Stimulated activated effector memory CD8-positive, alpha-beta T cell treated with anti-CD3 and anti-CD28 coated beads, Interleukin-12 subunit alpha, Interleukin-12 subunit beta, amount 100 ng/mL, for 72 hours (primary cell): Measurements from ENCODE around the gene TCTN1.
A peak's percentile ranks its signal among the peaks of the same experiment; 100 is the strongest.
"Not testable (repeated sequence)": the region's sequence is repeated elsewhere in the genome, so short reads cannot be mapped to it uniquely, and the experiment has no call there.

ENCODE experiments used
- ATAC-seq: fragments of 150-1000 bp; cut with Tn5 transposase; 2 replicates; pipeline ENCODE4 v1.10.0; 2021
- DNase-seq, 2 donors: peaks; one replicate each; pipeline ENCODE4 v3.0.0; 2021 to 2022; ENCODE audit warnings: low spot score in 2 of 2
- H3K27ac Mint-ChIP-seq: one replicate; pipeline ENCODE4 v1.8.0; 2022; ENCODE audit warnings: mild to moderate bottlenecking, mixed read lengths
- H3K36me3 Mint-ChIP-seq: one replicate; pipeline ENCODE4 v1.8.0; 2022; ENCODE audit warnings: mild to moderate bottlenecking, mixed read lengths
- H3K4me1 Mint-ChIP-seq: one replicate; pipeline ENCODE4 v1.8.0; 2022; ENCODE audit warnings: mixed read lengths
- H3K4me3 Mint-ChIP-seq: one replicate; pipeline ENCODE4 v1.8.0; 2022; ENCODE audit warnings: mild to moderate bottlenecking, mixed read lengths
- H3K9me3 Mint-ChIP-seq: one replicate; pipeline ENCODE4 v1.8.0; 2022; ENCODE audit warnings: mixed read lengths

TCTN1 gene

DNA sequence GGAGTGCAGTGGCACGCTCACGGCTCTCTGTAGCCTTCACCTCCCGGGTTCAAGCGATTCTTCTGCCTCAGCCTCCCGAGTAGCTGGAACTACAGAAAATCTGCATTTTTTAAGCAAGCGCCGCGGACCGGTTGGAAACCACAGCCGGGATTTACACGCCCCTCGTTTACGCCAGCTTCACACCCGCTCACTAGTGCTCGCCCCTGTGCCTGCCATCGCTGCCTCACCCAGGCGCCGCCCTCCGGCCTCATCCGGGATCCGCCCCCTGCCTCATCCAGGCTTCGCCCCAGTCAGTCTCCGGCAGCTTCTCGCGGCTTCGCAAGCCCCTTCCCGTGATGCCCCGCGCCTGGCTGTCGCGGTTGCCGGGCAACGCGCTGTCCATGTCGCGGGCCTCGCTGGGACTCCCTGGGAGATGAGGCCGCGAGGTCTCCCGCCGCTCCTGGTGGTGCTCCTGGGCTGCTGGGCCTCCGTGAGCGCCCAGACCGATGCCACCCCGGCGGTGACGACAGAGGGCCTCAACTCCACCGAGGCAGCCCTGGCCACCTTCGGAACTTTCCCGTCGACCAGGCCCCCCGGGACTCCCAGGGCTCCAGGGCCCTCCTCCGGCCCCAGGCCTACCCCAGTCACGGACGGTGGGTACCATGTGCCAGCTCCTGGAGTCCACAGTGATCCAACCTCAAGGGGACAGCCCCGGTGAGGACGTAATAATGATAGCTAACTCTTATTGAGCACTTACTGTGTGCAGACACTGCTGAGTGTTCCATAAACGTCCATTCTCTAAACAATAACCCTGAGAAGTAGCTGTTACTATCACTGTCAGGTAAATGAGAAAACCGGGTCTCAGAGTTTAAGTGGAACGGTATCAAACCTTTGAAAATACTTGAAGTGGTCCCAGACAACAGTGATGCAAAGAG is at the start of gene TCTN1:
TSS of gene TCTN1 (plus strand) at position 359 of the 914 bp plus-strand sequence. CDS start at position 413, 54 bp downstream.
- Mint-ChIP-seq H3K27ac (peak within 1 kb of the TSS; percentile 78), H3K4me1 (no peaks in the 10 kb centered on the region), H3K9me3 (no peaks in the 10 kb centered on the region), H3K4me3 (peak within 1 kb of the TSS; percentile 71), H3K36me3 (peaks cover 6% of the 10 kb centered on the region)
- DNase-seq (peak; percentile 88 to 98), ATAC-seq (peak; percentile 99)

- Mint-ChIP-seq H3K9me3 (no peaks in the 10 kb centered on the region), H3K4me1 (peaks cover 65% of the 10 kb centered on the region)
These were observed 49.4 kb upstream of the TCTN1 start for GRCh38 chr12:110564471-110564991.

GRCh38 chr12:110565894-110566871 is 47.7 kb upstream of the TCTN1 start:
- Mint-ChIP-seq H3K27ac (peak overlapping the region; percentile 32), H3K4me3 (no peak overlapping the region), H3K9me3 (peaks cover 2% of the 10 kb centered on the region), H3K36me3 (peaks cover 31% of the 10 kb centered on the region), H3K4me1 (peaks cover 62% of the 10 kb centered on the region)
- no peak for DNase-seq
- ATAC-seq = no peak

More at GRCh38 chr12:110564471-110564991, 49.4 kb upstream of the TCTN1 start:
- H3K4me3 Mint-ChIP-seq = peak overlapping the region; percentile 41
- peaks cover 27% of the 10 kb centered on the region for H3K36me3 Mint-ChIP-seq
- DNase-seq (no peak), ATAC-seq (no peak)
- peak overlapping the region; percentile 79 for H3K27ac Mint-ChIP-seq

GRCh38 chr12:110566993-110567392 is 46.9 kb upstream of the TCTN1 start:
- Mint-ChIP-seq H3K4me1 (peaks cover 55% of the 10 kb centered on the region), H3K4me3 (no peak overlapping the region), H3K27ac (no peak overlapping the region), H3K9me3 (peaks cover 2% of the 10 kb centered on the region), H3K36me3 (peaks cover 23% of the 10 kb centered on the region)
- ATAC-seq = no peak
- no peak for DNase-seq

DNA sequence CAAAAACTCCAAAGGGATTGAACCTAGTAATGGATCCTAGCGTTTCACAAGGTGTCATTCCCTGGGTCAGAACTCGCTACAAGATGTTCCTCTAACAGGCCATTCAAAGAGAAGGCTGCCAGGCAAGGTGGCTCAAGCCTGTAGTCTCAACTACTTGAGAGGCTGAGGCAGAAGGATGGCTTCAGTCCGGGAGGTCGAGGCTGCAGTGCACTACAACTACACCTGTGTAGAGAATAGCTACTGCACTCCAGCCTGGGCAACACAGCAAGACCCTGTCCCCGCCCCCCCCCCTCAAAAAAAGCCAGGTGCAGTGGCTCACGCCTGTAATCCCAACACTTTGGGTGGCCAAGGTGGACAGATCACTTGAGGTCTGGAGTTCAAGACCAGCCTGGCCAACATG is 45.2 kb upstream of the TCTN1 start:
- Mint-ChIP-seq H3K27ac (no peak overlapping the region), H3K36me3 (peaks cover 14% of the 10 kb centered on the region), H3K4me1 (peaks cover 41% of the 10 kb centered on the region), H3K9me3 (peaks cover 2% of the 10 kb centered on the region), H3K4me3 (no peak overlapping the region)
- no peak for DNase-seq
- no peak for ATAC-seq

- Mint-ChIP-seq H3K4me1 (peaks cover 34% of the 10 kb centered on the region), H3K36me3 (peaks cover 14% of the 10 kb centered on the region)
- not testable (repeated sequence) for H3K9me3 Mint-ChIP-seq, DNase-seq, H3K27ac Mint-ChIP-seq, ATAC-seq, H3K4me3 Mint-ChIP-seq
These were observed 44.1 kb upstream of the TCTN1 start for GRCh38 chr12:110569838-110570237.

DNA sequence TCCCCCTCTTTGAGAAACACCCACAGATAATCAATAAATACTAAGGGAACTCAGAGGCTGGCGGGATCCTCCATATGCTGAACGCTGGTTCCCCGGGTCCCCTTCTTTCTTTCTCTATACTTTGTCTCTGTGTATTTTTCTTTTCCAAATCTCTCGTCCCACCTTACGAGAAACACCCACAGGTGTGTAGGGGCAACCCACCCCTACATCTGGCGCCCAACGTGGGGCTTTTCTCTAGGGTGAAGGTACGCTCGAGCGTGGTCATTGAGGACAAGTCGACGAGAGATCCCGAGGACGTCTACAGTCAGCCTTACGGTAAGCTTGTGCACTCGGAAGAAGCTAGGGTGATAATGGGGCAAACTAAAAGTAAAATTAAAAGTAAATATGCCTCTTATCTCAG is 43.1 kb upstream of the TCTN1 start:
- H3K27ac Mint-ChIP-seq, DNase-seq, H3K9me3 Mint-ChIP-seq, H3K4me3 Mint-ChIP-seq, H3K36me3 Mint-ChIP-seq, ATAC-seq: not testable (repeated sequence)
- peaks cover 34% of the 10 kb centered on the region for H3K4me1 Mint-ChIP-seq

DNA sequence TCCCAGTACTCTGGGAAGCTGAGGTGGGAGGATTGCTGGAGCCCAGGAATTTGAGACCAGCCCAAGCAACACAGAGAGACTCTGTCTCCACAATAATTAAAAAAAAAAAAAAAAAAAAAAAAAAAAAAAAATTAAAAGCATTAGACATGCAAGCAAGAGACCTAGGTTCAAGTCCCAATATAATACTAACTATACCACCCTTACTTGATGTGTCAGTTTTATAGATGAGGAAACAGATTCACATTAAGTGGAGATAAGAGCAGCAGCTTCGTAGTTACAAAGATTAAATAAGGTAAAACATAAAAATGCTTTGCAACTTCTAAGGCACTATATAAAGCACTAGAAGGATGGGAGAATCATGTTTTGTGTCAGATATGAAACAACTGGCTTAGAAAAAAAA is 39.9 kb upstream of the TCTN1 start:
- Mint-ChIP-seq H3K9me3 (peaks cover 2% of the 10 kb centered on the region), H3K36me3 (peaks cover 30% of the 10 kb centered on the region), H3K4me1 (peaks cover 41% of the 10 kb centered on the region), H3K4me3 (no peak overlapping the region), H3K27ac (no peak overlapping the region)
- DNase-seq = no peak
- ATAC-seq = no peak

DNA sequence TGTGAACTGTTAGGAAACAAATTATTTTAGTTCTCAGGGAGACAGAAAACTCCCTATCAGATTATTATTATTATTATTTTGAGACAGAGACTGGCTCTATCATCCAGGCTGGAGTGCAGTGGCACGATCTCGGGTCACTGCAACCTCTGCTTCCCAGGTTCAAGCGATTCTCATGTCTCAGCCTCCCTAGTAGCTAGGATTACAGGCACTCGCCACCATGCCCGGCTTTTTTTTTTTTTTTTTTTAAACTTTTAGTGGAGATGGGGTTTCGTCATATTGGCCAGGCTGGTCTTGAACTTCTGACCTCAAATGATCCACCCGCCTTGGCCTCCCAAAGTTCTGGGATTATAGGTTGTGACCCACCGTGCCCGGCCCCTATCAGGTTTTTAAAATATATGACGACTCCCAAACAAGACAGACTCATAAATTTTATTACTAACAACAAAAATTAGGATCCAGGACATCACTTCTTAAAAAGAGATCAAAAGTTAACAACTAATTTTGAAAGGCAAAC is 39.2 kb upstream of the TCTN1 start:
- Mint-ChIP-seq H3K4me1 (peaks cover 45% of the 10 kb centered on the region), H3K36me3 (peaks cover 32% of the 10 kb centered on the region)
- not testable (repeated sequence) for H3K4me3 Mint-ChIP-seq, DNase-seq, H3K27ac Mint-ChIP-seq, H3K9me3 Mint-ChIP-seq, ATAC-seq

GRCh38 chr12:110575326-110575725 is 38.6 kb upstream of the TCTN1 start:
- H3K4me1 Mint-ChIP-seq = peaks cover 43% of the 10 kb centered on the region
- peak overlapping the region; percentile 96 for H3K27ac Mint-ChIP-seq
- H3K4me3 Mint-ChIP-seq = peak overlapping the region; percentile 90

DNA sequence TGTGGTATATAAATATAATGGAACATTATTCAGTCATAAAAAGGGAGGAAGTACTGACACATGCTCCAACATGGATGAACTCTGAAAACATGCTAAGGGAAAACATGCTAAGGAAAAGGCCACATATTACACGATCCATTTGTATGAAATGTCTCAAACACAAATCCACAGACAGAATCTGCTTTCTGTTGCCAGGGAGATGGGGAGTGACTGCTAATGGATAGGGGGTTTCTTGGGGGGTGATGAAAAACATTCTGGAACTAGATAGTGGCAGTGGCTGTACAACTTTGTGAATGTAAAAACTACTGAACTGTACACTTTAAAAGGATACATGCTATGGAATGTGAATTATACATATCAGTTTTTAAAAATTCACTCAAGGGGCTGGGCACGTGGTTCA is 37.4 kb upstream of the TCTN1 start:
- ATAC-seq (no peak), DNase-seq (no peak)
- Mint-ChIP-seq H3K27ac (peak overlapping the region; percentile 96), H3K9me3 (no peaks in the 10 kb centered on the region), H3K36me3 (peaks cover 46% of the 10 kb centered on the region), H3K4me1 (peaks cover 48% of the 10 kb centered on the region), H3K4me3 (peak overlapping the region; percentile 90)

More at GRCh38 chr12:110575326-110575725, 38.6 kb upstream of the TCTN1 start:
- no peak for ATAC-seq
- Mint-ChIP-seq H3K36me3 (peaks cover 35% of the 10 kb centered on the region), H3K9me3 (no peaks in the 10 kb centered on the region)
- DNase-seq = no peak

GRCh38 chr12:110577864-110578693 is 35.9 kb upstream of the TCTN1 start:
- ATAC-seq = peak; percentile 82
- peak overlapping the region; percentile 90 for H3K4me3 Mint-ChIP-seq
- no peaks in the 10 kb centered on the region for H3K9me3 Mint-ChIP-seq
- peaks cover 56% of the 10 kb centered on the region for H3K36me3 Mint-ChIP-seq
- peak; percentile 34 to 75 for DNase-seq
- peaks cover 49% of the 10 kb centered on the region for H3K4me1 Mint-ChIP-seq
- H3K27ac Mint-ChIP-seq = peak overlapping the region; percentile 96

- H3K36me3 Mint-ChIP-seq = peaks cover 56% of the 10 kb centered on the region
- DNase-seq (peak in 1 of 2 donors; percentile 66), ATAC-seq (peak; percentile 54)
These were observed 35.0 kb upstream of the TCTN1 start for GRCh38 chr12:110578694-110579534.

More at GRCh38 chr12:110578694-110579534, 35.0 kb upstream of the TCTN1 start:
- Mint-ChIP-seq H3K27ac (peak overlapping the region; percentile 96), H3K4me1 (peaks cover 56% of the 10 kb centered on the region), H3K4me3 (peak overlapping the region; percentile 90), H3K9me3 (no peaks in the 10 kb centered on the region)
